Non-pigmented ciliary epithelial cell (primary cell): ENCODE data around the gene CHN1.

Experiments
- DNase-seq: peaks from one replicate; pipeline ENCODE4 v3.0.0-alpha.2; 2010; ENCODE audit warnings: low read depth

CHN1 gene

DNA sequence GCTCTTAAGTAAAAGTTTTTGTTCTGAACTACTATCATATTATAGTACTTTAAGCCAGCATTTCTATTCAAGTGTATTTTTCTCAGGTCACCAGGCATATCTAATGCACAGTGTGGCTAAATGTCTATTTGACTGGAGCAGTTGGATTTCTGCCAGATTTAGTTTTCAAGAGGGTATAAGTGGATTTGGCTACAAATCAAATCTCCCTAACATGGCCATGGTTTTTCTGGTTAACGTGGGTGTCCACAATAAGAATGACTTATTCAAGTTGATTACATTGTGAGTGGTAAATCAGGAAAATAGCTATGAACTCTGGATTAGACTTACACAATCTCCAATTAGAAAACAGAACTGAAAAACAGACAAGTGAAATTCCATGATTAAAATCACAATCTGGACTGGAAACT, 5.7 kb upstream of the CHN1 start:
- no peak for DNase-seq

- DNase-seq: no peak
These were observed 4.9 kb upstream of the CHN1 start for GRCh38 chr2:175009917-175010621.

DNA sequence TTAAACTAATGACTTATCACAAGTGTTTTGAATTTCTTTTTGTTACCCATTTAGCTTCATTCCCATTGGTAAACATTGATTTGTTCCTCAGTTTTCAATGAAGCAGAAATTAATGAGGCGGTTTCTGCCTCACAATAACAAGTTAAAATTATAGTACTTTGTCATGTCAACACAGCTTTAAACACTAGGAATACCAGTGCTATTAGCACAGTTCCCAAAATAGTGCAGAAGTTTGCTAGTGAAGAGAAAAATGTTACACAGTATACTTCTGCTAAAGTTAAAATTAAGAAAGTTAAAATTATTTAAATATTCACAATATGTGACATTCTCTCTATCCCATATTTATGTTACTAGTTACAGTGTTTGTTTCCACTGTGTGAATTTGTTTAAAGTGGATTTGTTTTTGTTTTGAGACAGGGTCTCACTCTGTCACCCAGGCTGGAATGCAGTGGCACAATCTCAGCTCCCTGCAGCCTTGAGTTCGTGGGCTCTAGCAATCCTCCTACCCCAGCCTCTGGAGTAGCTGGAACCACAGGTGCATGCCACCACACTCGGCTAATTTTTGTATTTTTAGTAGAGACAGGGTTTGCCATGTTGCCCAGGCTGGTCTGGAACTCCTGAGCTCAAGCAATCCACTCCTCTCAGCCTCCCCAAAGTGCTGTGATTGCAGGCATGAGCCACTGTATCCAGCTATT, 3.8 kb upstream of the CHN1 start:
- no peak for DNase-seq

DNA sequence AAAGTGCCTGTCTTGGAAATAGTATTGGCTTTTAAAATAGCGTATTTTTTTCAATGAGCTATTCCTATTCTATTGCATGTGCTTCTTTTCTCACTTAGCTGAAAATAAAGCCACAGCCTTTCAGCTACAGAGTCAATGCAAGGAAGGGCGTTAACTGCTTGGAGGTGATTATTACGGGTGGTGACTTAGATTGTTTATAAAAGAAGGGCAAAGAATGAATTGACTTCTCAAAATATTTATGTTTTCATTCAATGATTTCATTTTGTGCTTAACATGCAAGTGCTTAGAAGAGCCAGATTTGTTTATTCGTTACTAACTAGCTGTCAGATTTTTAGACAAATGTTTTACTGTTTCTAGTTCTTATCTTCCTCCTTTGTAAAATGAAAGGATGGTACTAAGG, 2.8 kb upstream of the CHN1 start:
- DNase-seq: no peak

GRCh38 chr2:175007510-175007909, 2.3 kb upstream of the CHN1 start:
- DNase-seq: no peak

DNA sequence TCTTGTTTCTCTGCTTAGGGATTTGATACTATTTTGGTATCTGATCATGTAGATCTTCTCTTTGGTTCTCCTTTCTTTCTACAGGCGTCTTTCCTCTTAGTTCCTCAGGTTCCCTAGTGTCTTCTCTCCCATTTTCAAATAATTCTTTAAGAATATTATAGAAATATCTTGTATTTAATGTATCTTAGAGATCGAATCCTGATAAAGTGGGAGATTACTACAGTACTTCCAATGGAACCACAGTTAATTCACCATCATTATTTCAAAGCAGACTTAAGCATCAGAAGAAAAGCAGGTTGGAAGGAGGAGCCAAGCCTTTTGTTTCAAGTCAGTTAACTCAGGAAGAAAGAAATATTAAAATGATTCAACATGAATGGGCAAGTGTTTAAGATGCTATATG, 1.1 kb upstream of the CHN1 start:
- DNase-seq: no peak

DNA sequence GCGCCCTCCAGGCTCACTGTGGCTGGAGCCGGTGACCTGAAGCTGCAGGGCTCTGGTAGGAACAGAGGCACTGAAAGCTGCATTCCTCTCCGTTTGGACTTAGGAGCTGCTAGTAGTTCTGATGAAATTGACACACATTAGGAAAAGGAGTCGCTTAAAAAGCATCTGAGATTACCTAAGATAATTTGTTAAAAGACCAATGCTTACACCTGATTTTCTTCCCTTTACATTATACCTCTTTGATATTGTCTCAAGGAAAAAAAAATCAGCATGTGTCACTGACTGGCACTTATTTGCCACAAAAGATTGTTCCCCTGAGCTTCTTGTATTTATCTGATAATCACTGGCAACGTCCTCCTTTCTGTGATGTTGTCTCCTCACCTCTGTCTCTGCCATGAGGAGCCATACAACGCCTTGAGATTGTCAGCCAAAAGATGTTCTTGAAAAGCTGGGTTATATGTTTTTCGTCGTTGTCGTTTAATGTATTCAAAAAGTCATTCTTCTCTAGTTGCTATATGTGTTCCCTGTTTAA, 618 bp upstream of the CHN1 start:
- no peak for DNase-seq

DNA sequence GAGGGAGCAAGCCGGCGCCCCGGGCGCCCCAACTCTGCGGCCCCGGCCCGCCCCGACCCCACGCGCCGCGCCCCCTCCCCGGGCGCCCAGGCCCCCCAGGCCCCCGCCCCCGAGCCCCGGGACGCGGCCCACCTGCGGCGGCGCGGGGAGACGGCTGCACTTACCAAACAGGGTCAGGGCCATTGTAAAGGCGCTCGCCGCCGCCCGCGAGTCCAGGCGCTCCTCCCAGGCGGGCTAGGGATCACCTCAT, 526 bp downstream of the CHN1 start:
- no peak for DNase-seq

- no peak for DNase-seq
These were observed 1.1 kb downstream of the CHN1 start for GRCh38 chr2:175003875-175004729.

- no peak for DNase-seq
These were observed 2.5 kb downstream of the CHN1 start for GRCh38 chr2:175002547-175003274.

DNA sequence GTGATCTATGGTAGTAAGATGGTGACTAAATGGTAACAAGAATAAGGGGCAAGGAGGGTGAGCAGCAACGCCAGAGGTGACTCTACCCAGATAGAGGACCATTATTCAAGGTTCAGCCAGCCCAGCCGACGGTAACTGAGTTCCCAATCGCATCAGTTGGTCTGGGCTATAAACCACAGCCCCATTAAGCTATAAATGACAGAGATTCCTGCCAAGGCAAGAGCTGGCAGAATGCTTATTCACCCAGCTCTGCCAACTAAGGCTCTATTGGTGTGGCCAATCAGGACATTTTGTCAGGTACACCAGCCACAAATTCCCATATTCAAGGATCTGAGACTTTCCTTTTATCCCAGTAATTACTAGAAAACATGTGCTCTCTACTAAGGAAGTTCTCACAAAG, 3.6 kb downstream of the CHN1 start:
- no peak for DNase-seq

DNA sequence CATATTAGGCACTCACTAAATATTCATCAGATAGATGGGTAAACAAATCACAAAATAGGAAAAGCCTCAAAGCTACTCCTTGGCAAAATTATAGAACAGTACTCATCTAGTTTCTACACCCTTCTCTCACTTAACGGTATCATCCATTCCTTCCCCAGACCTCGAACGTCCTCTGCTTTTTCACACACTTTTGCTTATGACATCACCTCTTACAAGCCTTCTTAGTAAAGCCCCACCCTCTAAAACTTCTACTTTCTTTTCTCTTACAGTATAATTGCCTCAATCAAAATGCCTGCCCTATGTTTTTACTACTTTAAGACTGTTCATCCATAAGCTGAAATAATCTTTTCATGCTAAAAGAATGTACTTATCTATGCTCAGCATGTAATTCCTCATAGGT, 8.1 kb downstream of the CHN1 start:
- DNase-seq: no peak

- no peak for DNase-seq
These were observed 8.6 kb downstream of the CHN1 start for GRCh38 chr2:174996622-174997021.

- no peak for DNase-seq
These were observed 10.8 kb downstream of the CHN1 start for GRCh38 chr2:174994381-174994780.

GRCh38 chr2:174992886-174993285, 12.3 kb downstream of the CHN1 start:
- no peak for DNase-seq

GRCh38 chr2:174985614-174986013, 19.6 kb downstream of the CHN1 start:
- DNase-seq: no peak

GRCh38 chr2:174984561-174984960, 20.6 kb downstream of the CHN1 start:
- DNase-seq: no peak

GRCh38 chr2:174981331-174981730, 23.9 kb downstream of the CHN1 start:
- no peak for DNase-seq

- DNase-seq: no peak
These were observed 25.2 kb downstream of the CHN1 start for GRCh38 chr2:174979996-174980395.

- DNase-seq: no peak
These were observed 27.8 kb downstream of the CHN1 start for GRCh38 chr2:174977364-174977763.

DNA sequence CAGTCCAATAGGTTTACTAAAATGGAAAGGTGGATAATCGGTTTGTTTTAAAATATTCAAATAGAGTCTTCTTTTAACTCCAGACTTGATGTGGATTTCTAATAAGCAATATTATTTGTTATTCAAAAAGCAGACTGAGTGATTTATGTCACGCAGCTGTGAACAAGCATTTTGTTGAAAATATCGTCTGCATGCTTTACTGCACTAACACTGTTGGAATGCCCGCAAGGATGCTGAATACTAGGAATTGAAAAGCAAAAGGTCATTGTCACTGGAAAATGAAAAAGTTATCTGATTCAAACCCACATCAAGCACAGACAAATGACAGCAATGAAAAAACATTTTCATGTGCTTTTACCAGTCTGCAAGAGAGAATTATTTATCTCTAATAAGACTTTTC, 31.1 kb downstream of the CHN1 start:
- DNase-seq: no peak

DNA sequence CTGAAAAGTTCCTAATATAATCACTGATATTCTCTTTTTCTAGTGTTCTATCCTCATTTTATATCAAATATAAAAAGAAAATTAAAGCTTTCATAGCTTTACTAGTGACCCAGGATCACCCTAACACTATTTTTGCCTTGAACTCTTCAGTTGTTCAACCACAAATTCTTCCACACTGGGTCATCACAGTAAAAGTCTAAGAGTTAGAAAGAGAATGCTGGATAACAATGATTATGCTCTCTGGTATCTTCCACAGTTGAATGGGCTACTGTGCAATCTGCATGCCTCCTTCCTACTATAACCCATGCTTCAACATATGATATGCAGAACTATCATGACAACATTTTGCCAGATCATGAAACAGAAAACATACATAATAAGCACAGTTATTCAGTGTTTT, 32.3 kb downstream of the CHN1 start:
- DNase-seq: peak; percentile 68
